ENCODE results near the gene RAX. TPM values are rescaled to one million over a fixed set of nuclear protein-coding genes. Genes with fewer than 3 reads are reported as not detected.

The RAX gene
- polyA plus RNA-seq (2013) = 0.03 TPM in 1 of 2 replicates, not detected in the other

DNA sequence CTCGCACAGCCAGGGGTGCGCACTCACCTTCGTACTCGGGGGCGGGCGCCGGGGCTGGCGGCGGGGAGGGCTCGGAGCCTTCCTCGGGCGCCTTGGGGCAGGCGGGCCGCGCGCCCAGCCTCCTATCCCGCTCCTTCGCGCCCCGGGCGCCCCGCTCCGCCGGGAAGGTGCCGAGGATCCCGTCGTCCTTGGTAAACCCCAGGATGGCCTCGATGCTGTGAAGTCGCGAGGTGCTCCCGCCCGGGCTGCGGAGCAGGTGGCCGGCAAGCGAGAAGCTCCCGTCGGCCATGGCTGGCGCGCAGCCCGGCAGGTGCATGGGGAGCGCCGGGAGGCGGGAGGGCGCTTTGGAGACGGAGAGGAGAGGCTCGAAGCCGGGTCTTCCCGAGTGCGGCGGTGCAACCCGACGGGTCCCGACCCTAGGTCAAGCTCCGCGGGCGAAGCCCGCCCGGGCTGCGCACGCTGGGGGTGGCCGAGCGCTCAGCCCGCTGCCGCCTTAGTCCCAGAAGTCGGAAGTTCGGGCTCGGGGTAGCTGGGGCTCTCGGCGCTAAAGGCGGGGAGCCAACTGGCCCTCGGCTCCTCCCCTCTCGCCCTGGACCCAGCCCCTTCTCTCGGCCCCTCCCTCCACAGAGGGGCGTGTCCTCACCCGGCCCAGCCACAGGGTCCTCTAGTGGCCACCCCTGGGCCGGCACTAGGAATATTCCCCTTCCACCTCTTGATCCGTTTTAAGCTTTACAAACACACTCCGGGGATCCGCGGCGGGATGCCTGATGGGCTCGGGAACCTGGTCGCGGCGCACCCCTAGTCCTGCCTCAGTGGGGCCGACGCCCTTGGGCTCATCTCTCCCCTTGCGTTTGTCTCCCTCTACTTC lies at the start of gene RAX:
Gene RAX (minus strand): TSS at position 564 of the 868 bp plus-strand sequence. CDS start 248 bp downstream, at position 316.
- no peak within 1 kb of the TSS for H4K12ac ChIP-seq (ENCODE audit: low read depth, low read length)
- H3K9ac ChIP-seq (ENCODE audit: low read length) = no peak within 1 kb of the TSS
- no peak within 1 kb of the TSS for H2BK12ac ChIP-seq (ENCODE audit: low read length)
- peaks cover 81% of the 10 kb centered on the region for H3K27me3 ChIP-seq (ENCODE audit: insufficient read depth, low read length)
- H3K4me3 ChIP-seq (ENCODE audit: low read depth, low read length) = no peak within 1 kb of the TSS
- no peak within 1 kb of the TSS for H3K18ac ChIP-seq (ENCODE audit: low read length)
- H3K27ac ChIP-seq (ENCODE audit: low read depth, low read length) = no peak within 1 kb of the TSS
- peaks cover 8% of the 10 kb centered on the region for H3K9me3 ChIP-seq (ENCODE audit: insufficient read depth, low read depth, low read length)
- no peaks in the 10 kb centered on the region for H3K79me2 ChIP-seq (ENCODE audit: control insufficient read depth, insufficient read depth, low read length, poor library complexity)
- no peak within 1 kb of the TSS for H2AK5ac ChIP-seq (ENCODE audit: low read length)
- no peak within 1 kb of the TSS for H4K8ac ChIP-seq (ENCODE audit: low read depth, low read length)
- no peak within 1 kb of the TSS for H2AFZ ChIP-seq (ENCODE audit: insufficient read depth, low read length, poor library complexity)
- no peak within 1 kb of the TSS for H4K91ac ChIP-seq (ENCODE audit: low read depth, low read length)
- no peak within 1 kb of the TSS for H2BK5ac ChIP-seq (ENCODE audit: low read depth, low read length, poor library complexity)
- no peak for DNase-seq
- no peaks in the 10 kb centered on the region for H3K79me1 ChIP-seq (ENCODE audit: low read length)
- H3K14ac ChIP-seq (ENCODE audit: low read length) = no peak within 1 kb of the TSS
- WGBS (ENCODE audit: extremely low coverage, insufficient coverage, insufficient read length) = no CpG with 5 or more reads among the region's 88 CpGs
- no peak within 1 kb of the TSS for H3K4ac ChIP-seq (ENCODE audit: low read depth, low read length)
- no peak within 1 kb of the TSS for H2BK120ac ChIP-seq (ENCODE audit: insufficient read depth, low read length, poor library complexity)
- H3K4me1 ChIP-seq (ENCODE audit: control insufficient read depth in 1 of 2, insufficient read depth in 2 of 2, low read length in 2 of 2) = peaks cover 13 to 16% of the 10 kb centered on the region in 2 experiments
- H3K23ac ChIP-seq (ENCODE audit: low read length) = no peak within 1 kb of the TSS
- H3K4me2 ChIP-seq (ENCODE audit: low read length) = peak within 1 kb of the TSS; percentile 62
- H3K36me3 ChIP-seq (ENCODE audit: control insufficient read depth in 1 of 2, insufficient read depth in 2 of 2, low read length in 2 of 2) = no peaks in the 10 kb centered on the region

DNA sequence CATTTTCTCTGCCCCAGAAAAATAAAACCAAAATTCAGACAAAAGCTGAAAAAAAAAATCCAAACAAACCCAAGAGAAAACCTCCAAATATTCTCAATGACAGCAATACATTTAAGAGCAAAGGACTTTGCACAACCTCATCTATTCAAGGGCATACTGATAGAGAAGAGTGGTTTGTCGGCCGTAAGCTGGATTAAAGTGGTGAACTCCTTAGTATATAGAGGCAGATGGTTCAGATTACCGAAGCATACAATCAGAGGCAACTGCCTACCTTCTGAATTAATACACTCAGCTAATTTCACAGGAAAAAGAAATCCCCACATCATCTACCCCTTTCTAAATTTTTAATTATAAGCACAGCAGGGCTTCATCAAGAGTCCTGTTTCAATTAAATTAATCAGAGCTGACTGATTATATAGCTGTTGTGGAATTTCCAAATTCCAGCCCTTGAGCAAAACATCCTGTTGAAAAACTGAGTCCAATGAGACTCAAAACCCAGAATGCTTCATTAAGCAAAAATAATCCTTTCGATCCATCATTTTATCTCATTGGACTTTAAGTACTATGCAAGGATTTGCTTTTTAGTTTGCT lies 45.3 kb upstream of the RAX start, which contains the start of gene CPLX4:
Gene CPLX4 (minus strand): TSS at position 190 of the 591 bp plus-strand sequence. CDS start 187 bp downstream, at position 3.
- no peak within 1 kb of the TSS for H3K14ac ChIP-seq (ENCODE audit: low read length)
- H2BK5ac ChIP-seq (ENCODE audit: low read depth, low read length, poor library complexity) = no peak within 1 kb of the TSS
- no peak within 1 kb of the TSS for H4K8ac ChIP-seq (ENCODE audit: low read depth, low read length)
- DNase-seq = no peak
- H4K91ac ChIP-seq (ENCODE audit: low read depth, low read length) = no peak within 1 kb of the TSS
- H3K27ac ChIP-seq (ENCODE audit: low read depth, low read length) = no peak within 1 kb of the TSS
- no peaks in the 10 kb centered on the region for H3K79me2 ChIP-seq (ENCODE audit: control insufficient read depth, insufficient read depth, low read length, poor library complexity)
- H3K9me3 ChIP-seq (ENCODE audit: insufficient read depth, low read depth, low read length) = no peaks in the 10 kb centered on the region
- H3K18ac ChIP-seq (ENCODE audit: low read length) = no peak within 1 kb of the TSS
- H3K4me2 ChIP-seq (ENCODE audit: low read length) = no peak within 1 kb of the TSS
- no peaks in the 10 kb centered on the region for H3K4me1 ChIP-seq (ENCODE audit: control insufficient read depth in 1 of 2, insufficient read depth in 2 of 2, low read length in 2 of 2)
- WGBS (ENCODE audit: extremely low coverage, insufficient coverage, insufficient read length) = no CpG with 5 or more reads among the region's 4 CpGs
- H3K4ac ChIP-seq (ENCODE audit: low read depth, low read length) = no peak within 1 kb of the TSS
- no peak within 1 kb of the TSS for H2AK5ac ChIP-seq (ENCODE audit: low read length)
- no peaks in the 10 kb centered on the region for H3K27me3 ChIP-seq (ENCODE audit: insufficient read depth, low read length)
- H2BK120ac ChIP-seq (ENCODE audit: insufficient read depth, low read length, poor library complexity) = no peak within 1 kb of the TSS
- no peak within 1 kb of the TSS for H4K12ac ChIP-seq (ENCODE audit: low read depth, low read length)
- H2AFZ ChIP-seq (ENCODE audit: insufficient read depth, low read length, poor library complexity) = no peak within 1 kb of the TSS
- no peak within 1 kb of the TSS for H3K23ac ChIP-seq (ENCODE audit: low read length)
- no peak within 1 kb of the TSS for H3K9ac ChIP-seq (ENCODE audit: low read length)
- H2BK12ac ChIP-seq (ENCODE audit: low read length) = no peak within 1 kb of the TSS
- H3K36me3 ChIP-seq (ENCODE audit: control insufficient read depth in 1 of 2, insufficient read depth in 2 of 2, low read length in 2 of 2) = no peaks in the 10 kb centered on the region
- H3K4me3 ChIP-seq (ENCODE audit: low read depth, low read length) = no peak within 1 kb of the TSS
- H3K79me1 ChIP-seq (ENCODE audit: low read length) = no peaks in the 10 kb centered on the region

DNA sequence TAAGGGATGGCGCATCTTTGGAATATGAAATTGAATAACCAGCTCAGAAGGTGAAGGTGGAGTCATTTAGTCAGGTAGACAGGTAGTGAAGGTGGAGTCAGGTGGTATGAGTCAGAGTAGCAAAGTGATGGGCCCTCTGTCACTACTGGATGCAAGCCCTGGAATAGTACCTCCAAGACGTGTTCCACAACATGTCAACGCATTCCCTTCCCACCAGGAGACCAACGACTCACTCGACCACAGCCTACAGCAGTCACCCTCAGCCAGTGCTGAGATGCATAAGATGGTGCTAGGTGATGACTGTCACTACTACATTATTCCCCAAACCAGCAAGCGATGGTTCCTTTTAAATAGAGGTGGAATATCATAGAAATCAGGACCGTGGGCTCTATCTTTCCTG lies 38.4 kb upstream of the RAX start:
- H4K91ac ChIP-seq (ENCODE audit: low read depth, low read length) = no peak overlapping the region
- no peak overlapping the region for H2BK5ac ChIP-seq (ENCODE audit: low read depth, low read length, poor library complexity)
- H3K23ac ChIP-seq (ENCODE audit: low read length) = no peak overlapping the region
- whole genome bisulfite sequencing (ENCODE audit: extremely low coverage, insufficient coverage, insufficient read length) = no CpG with 5 or more reads among the region's 7 CpGs
- H3K9me3 ChIP-seq (ENCODE audit: insufficient read depth, low read depth, low read length) = no peaks in the 10 kb centered on the region
- H2AK5ac ChIP-seq (ENCODE audit: low read length) = no peak overlapping the region
- no peak overlapping the region for H2BK120ac ChIP-seq (ENCODE audit: insufficient read depth, low read length, poor library complexity)
- H2BK12ac ChIP-seq (ENCODE audit: low read length) = no peak overlapping the region
- no peak overlapping the region for H3K9ac ChIP-seq (ENCODE audit: low read length)
- H2AFZ ChIP-seq (ENCODE audit: insufficient read depth, low read length, poor library complexity) = no peak overlapping the region
- H3K4me3 ChIP-seq (ENCODE audit: low read depth, low read length) = no peak overlapping the region
- no peak overlapping the region for H4K12ac ChIP-seq (ENCODE audit: low read depth, low read length)
- no peak overlapping the region for H3K14ac ChIP-seq (ENCODE audit: low read length)
- peaks cover 0 to 2% of the 10 kb centered on the region in 2 experiments for H3K4me1 ChIP-seq (ENCODE audit: control insufficient read depth in 1 of 2, insufficient read depth in 2 of 2, low read length in 2 of 2)
- no peak for DNase-seq
- H3K79me1 ChIP-seq (ENCODE audit: low read length) = no peaks in the 10 kb centered on the region
- no peaks in the 10 kb centered on the region for H3K79me2 ChIP-seq (ENCODE audit: control insufficient read depth, insufficient read depth, low read length, poor library complexity)
- no peak overlapping the region for H3K18ac ChIP-seq (ENCODE audit: low read length)
- H3K36me3 ChIP-seq (ENCODE audit: control insufficient read depth in 1 of 2, insufficient read depth in 2 of 2, low read length in 2 of 2) = no peaks in the 10 kb centered on the region
- no peak overlapping the region for H3K4me2 ChIP-seq (ENCODE audit: low read length)
- H3K4ac ChIP-seq (ENCODE audit: low read depth, low read length) = no peak overlapping the region
- H3K27me3 ChIP-seq (ENCODE audit: insufficient read depth, low read length) = no peaks in the 10 kb centered on the region
- no peak overlapping the region for H4K8ac ChIP-seq (ENCODE audit: low read depth, low read length)
- no peak overlapping the region for H3K27ac ChIP-seq (ENCODE audit: low read depth, low read length)

DNA sequence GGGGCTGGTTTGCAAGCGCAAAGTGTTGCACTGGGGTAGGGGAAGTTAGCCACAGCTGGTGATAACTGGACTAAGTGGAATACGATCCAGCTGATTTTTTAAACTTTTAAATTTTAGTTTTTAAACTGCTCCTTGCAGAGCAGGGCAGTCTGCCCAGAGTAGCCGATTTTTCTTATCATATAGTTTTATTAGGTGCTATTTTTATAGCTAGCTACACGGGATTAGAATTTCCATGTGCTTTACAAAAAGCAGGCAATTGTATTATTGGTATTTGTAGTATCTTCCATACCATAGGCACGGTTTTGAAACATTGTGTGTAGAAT lies 35.6 kb upstream of the RAX start:
- Histone ChIP-seq H4K8ac (ENCODE audit: low read depth, low read length) (no peak overlapping the region), H2AK5ac (ENCODE audit: low read length) (no peak overlapping the region), H3K4me3 (ENCODE audit: low read depth, low read length) (no peak overlapping the region), H2AFZ (ENCODE audit: insufficient read depth, low read length, poor library complexity) (no peak overlapping the region), H2BK5ac (ENCODE audit: low read depth, low read length, poor library complexity) (no peak overlapping the region), H3K27ac (ENCODE audit: low read depth, low read length) (no peak overlapping the region), H3K4ac (ENCODE audit: low read depth, low read length) (no peak overlapping the region), H3K4me2 (ENCODE audit: low read length) (peak overlapping the region; percentile 58), H3K4me1 (ENCODE audit: control insufficient read depth in 1 of 2, insufficient read depth in 2 of 2, low read length in 2 of 2) (peaks cover 0 to 2% of the 10 kb centered on the region in 2 experiments), H3K27me3 (ENCODE audit: insufficient read depth, low read length) (no peaks in the 10 kb centered on the region), H3K79me1 (ENCODE audit: low read length) (no peaks in the 10 kb centered on the region), H4K91ac (ENCODE audit: low read depth, low read length) (no peak overlapping the region), H3K14ac (ENCODE audit: low read length) (no peak overlapping the region), H3K23ac (ENCODE audit: low read length) (no peak overlapping the region), H3K79me2 (ENCODE audit: control insufficient read depth, insufficient read depth, low read length, poor library complexity) (no peaks in the 10 kb centered on the region), H3K36me3 (ENCODE audit: control insufficient read depth in 1 of 2, insufficient read depth in 2 of 2, low read length in 2 of 2) (no peaks in the 10 kb centered on the region), H3K18ac (ENCODE audit: low read length) (no peak overlapping the region), H4K12ac (ENCODE audit: low read depth, low read length) (no peak overlapping the region), H3K9ac (ENCODE audit: low read length) (no peak overlapping the region), H2BK120ac (ENCODE audit: insufficient read depth, low read length, poor library complexity) (no peak overlapping the region), H3K9me3 (ENCODE audit: insufficient read depth, low read depth, low read length) (no peaks in the 10 kb centered on the region), H2BK12ac (ENCODE audit: low read length) (no peak overlapping the region)
- DNase-seq = no peak
- WGBS (ENCODE audit: extremely low coverage, insufficient coverage, insufficient read length) = no CpG with 5 or more reads among the region's 5 CpGs

Data from trophoblast cell (in vitro differentiated cells and primary cell).